NCI-H1694 treated with DMSO at 0.1 percent for 48 hours (cell line): ENCODE measurements around the gene COL17A1.

Experiments used
- DNase-seq: peaks from one replicate; lab custom pipeline; 2025; lab: John Stamatoyannopoulos, UW

COL17A1 gene

GRCh38 chr10:104085801-104086400, at the start of gene COL17A1:
COL17A1 (minus strand) TSS chr10:104085880; CDS start chr10:104080673, 5,207 bp downstream.
- DNase-seq, result no peak

GRCh38 chr10:104130041-104130440, 44.4 kb upstream of the COL17A1 start:
- no peak for DNase-seq

GRCh38 chr10:104128214-104128613, 42.5 kb upstream of the COL17A1 start:
- no peak for DNase-seq

- DNase-seq, result no peak
Measured at GRCh38 chr10:104127411-104127810, 41.7 kb upstream of the COL17A1 start.

- DNase-seq, result no peak
Measured at GRCh38 chr10:104123397-104123796, 37.7 kb upstream of the COL17A1 start.

GRCh38 chr10:104122225-104123107, 36.8 kb upstream of the COL17A1 start:
- peak; percentile 30 for DNase-seq

GRCh38 chr10:104121485-104122224, 36.0 kb upstream of the COL17A1 start, which contains the start of gene SFR1:
SFR1 (plus strand) TSS chr10:104122171; CDS start chr10:104122184, 13 bp downstream.
- peak; percentile 95 for DNase-seq

GRCh38 chr10:104120903-104121484, 35.3 kb upstream of the COL17A1 start:
- DNase-seq, result peak; percentile 27

GRCh38 chr10:104120512-104120902, 34.8 kb upstream of the COL17A1 start:
- DNase-seq, result no peak

- no peak for DNase-seq
Measured at GRCh38 chr10:104119996-104120395, 34.3 kb upstream of the COL17A1 start.

- no peak for DNase-seq
Measured at GRCh38 chr10:104117839-104118323, 32.2 kb upstream of the COL17A1 start.

- no peak for DNase-seq
Measured at GRCh38 chr10:104113376-104113956, 27.8 kb upstream of the COL17A1 start.

- no peak for DNase-seq
Measured at GRCh38 chr10:104109908-104110662, 24.4 kb upstream of the COL17A1 start.

GRCh38 chr10:104104926-104105325, 19.2 kb upstream of the COL17A1 start:
- no peak for DNase-seq

- no peak for DNase-seq
Measured at GRCh38 chr10:104104418-104104817, 18.7 kb upstream of the COL17A1 start.

GRCh38 chr10:104103956-104104355, 18.3 kb upstream of the COL17A1 start:
- no peak for DNase-seq

- DNase-seq, result no peak
Measured at GRCh38 chr10:104101902-104102301, 16.2 kb upstream of the COL17A1 start.

GRCh38 chr10:104100795-104101194, 15.1 kb upstream of the COL17A1 start:
- no peak for DNase-seq

- no peak for DNase-seq
Measured at GRCh38 chr10:104099941-104100340, 14.3 kb upstream of the COL17A1 start.

- no peak for DNase-seq
Measured at GRCh38 chr10:104099269-104099668, 13.6 kb upstream of the COL17A1 start.
